ENCODE data around the gene KCNH5. TPM values are rescaled to one million over a fixed set of nuclear protein-coding genes. Genes with fewer than 3 reads are reported as not detected.

Gene KCNH5
- not detected in 2 replicates for total RNA-seq (2014; rRNA removed; shearing (Covaris generic))

GRCh38 chr14:63045234-63045611, at the start of gene KCNH5:
Gene KCNH5 (minus strand): TSS chr14:63045458. CDS start chr14:63045186, 272 bp downstream.
- peaks cover 50% of the 10 kb centered on the region for H3K27me3 ChIP-seq (replicated peaks)
- H3K36me3 ChIP-seq: no peaks in the 10 kb centered on the region
- peaks cover 10% of the 10 kb centered on the region for H3K4me1 ChIP-seq (replicated peaks)
- no peaks in the 10 kb centered on the region for H3K9me3 ChIP-seq (replicated peaks)
- H3K27ac ChIP-seq: no peak within 1 kb of the TSS
- DNase-seq (ENCODE audit: low read depth in 1 of 2, low spot score in 2 of 2): no peak
- H3K4me3 ChIP-seq: no peak within 1 kb of the TSS

DNA sequence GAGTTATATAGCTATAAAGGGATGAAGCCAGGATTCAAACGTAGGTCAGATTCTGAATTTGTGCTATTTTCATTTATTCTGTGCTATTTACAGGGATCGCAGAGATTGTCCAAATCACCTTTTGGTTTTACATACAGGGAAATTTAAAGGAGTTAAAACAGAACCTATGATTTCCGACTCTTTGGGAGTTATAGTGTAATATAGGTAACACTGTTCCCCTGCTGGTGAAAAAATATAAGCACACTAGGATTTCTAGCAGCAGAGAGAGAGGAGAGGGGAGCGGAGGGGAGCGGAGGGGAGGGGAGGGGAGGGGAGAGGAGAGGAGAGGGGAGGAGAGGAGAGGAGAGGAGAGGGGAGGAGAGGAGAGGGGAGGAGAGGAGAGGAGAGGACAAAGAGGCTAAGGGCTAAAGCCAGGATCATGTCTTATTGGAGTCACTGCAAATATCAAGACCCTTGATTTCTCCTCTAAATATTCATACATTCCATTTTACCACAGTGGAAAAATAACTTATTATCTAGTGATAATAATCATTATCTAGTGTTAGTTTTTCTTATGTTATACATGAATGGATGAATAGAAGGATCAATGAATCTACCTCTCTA, 46.2 kb upstream of the KCNH5 start:
- H3K27me3 ChIP-seq (replicated peaks): no peaks in the 10 kb centered on the region
- no peaks in the 10 kb centered on the region for H3K36me3 ChIP-seq
- H3K9me3 ChIP-seq (replicated peaks): no peaks in the 10 kb centered on the region
- no peak overlapping the region for H3K27ac ChIP-seq
- H3K4me3 ChIP-seq: no peak overlapping the region
- no peaks in the 10 kb centered on the region for H3K4me1 ChIP-seq (replicated peaks)
- DNase-seq (ENCODE audit: low read depth in 1 of 2, low spot score in 2 of 2): no peak

- H3K9me3 ChIP-seq (replicated peaks): no peaks in the 10 kb centered on the region
- DNase-seq (ENCODE audit: low read depth in 1 of 2, low spot score in 2 of 2): no peak
- H3K27me3 ChIP-seq (replicated peaks): no peaks in the 10 kb centered on the region
- no peaks in the 10 kb centered on the region for H3K36me3 ChIP-seq
- no peaks in the 10 kb centered on the region for H3K4me1 ChIP-seq (replicated peaks)
- no peak overlapping the region for H3K4me3 ChIP-seq
- H3K27ac ChIP-seq: no peak overlapping the region
Measured at GRCh38 chr14:63088865-63089264, 43.6 kb upstream of the KCNH5 start.

DNA sequence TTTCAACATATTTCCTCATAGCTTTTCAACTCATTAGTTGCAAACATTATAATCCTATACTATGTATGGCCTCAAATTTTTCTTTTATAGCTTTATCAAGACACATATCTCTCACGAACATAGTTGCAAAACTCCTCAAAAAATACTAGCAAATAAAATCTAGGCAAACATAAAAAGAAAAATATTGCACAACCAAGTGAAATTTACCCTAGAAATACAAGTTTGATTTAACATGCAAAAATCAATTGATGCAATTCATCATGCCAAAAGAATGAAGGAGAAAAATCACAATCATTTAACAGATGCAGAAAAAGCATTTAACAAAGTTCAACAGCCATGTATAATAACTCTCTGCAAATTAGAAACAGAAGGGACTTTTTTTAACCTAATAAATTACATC, 33.3 kb upstream of the KCNH5 start:
- no peaks in the 10 kb centered on the region for H3K27me3 ChIP-seq (replicated peaks)
- DNase-seq (ENCODE audit: low read depth in 1 of 2, low spot score in 2 of 2): no peak
- H3K4me1 ChIP-seq (replicated peaks): no peaks in the 10 kb centered on the region
- H3K27ac ChIP-seq: no peak overlapping the region
- H3K4me3 ChIP-seq: no peak overlapping the region
- H3K36me3 ChIP-seq: no peaks in the 10 kb centered on the region
- H3K9me3 ChIP-seq (replicated peaks): no peaks in the 10 kb centered on the region

- Histone ChIP-seq H3K4me1 (replicated peaks) (no peaks in the 10 kb centered on the region), H3K27me3 (replicated peaks) (no peaks in the 10 kb centered on the region), H3K4me3 (no peak overlapping the region), H3K9me3 (replicated peaks) (no peaks in the 10 kb centered on the region), H3K36me3 (no peaks in the 10 kb centered on the region), H3K27ac (no peak overlapping the region)
- DNase-seq (ENCODE audit: low read depth in 1 of 2, low spot score in 2 of 2): no peak
Measured at GRCh38 chr14:63076488-63076887, 31.2 kb upstream of the KCNH5 start.

DNA sequence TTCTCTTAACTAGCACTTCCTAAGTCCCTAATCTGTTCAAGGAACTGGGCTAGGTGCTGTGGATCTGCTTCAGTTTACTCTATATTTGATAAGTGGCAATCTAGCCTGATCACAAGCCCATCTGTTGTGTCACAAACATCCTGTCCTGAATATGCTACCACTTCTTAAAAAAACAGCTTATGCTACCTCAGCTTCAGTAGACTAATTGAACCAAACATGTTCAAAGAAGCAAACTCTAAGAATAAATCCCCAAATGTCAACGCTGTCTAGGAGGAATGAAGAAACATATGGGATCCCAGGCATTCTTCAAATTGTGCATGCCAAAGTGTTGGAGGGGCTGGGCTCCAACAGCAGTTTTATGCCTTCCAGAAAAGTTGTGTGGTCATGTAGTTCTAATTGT, 10.4 kb upstream of the KCNH5 start:
- no peak overlapping the region for H3K27ac ChIP-seq
- no peaks in the 10 kb centered on the region for H3K4me1 ChIP-seq (replicated peaks)
- H3K36me3 ChIP-seq: no peaks in the 10 kb centered on the region
- H3K9me3 ChIP-seq (replicated peaks): no peaks in the 10 kb centered on the region
- no peak overlapping the region for H3K4me3 ChIP-seq
- no peak for DNase-seq (ENCODE audit: low read depth in 1 of 2, low spot score in 2 of 2)
- H3K27me3 ChIP-seq (replicated peaks): no peaks in the 10 kb centered on the region

DNA sequence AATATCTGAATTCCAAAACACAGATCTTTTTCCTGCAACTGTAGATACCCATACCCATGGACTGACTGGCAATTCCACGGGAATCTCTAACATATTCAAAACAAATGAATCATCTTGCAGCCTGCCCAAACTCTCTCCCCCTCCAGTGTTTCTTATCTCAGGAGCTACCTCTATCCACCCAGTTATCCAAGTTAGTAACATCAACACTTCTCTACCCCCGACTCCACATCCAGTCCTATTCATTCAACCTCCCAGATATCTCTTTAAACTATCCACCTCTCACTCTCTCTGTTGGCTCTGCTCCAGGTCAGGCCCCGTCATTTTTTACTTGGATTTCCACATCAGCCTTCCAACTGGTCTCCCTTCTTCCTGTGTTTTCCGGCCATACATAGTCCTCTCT, 6.7 kb upstream of the KCNH5 start:
- no peak for DNase-seq (ENCODE audit: low read depth in 1 of 2, low spot score in 2 of 2)
- Histone ChIP-seq H3K36me3 (no peaks in the 10 kb centered on the region), H3K9me3 (replicated peaks) (no peaks in the 10 kb centered on the region), H3K4me1 (replicated peaks) (no peaks in the 10 kb centered on the region), H3K27me3 (replicated peaks) (peaks cover 12% of the 10 kb centered on the region), H3K27ac (no peak overlapping the region), H3K4me3 (no peak overlapping the region)

DNA sequence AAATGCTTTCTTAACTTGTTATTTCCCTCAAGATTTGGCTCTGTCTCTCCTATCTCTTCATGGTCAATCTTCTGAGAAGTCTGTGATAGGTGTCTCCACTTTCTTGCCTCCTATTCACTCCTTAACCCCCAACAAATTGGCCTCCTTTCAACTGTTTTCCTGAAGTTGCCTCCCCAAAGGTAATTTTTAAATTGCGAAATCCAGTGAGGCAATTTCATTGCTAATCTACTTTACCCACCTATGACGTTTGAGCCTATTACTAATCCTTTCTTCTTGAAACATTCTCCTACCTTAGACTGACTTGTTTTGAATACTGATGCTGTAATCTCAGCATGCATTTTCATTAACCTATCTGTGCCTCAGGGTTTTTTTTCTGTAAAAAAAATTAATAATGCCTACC, 6.0 kb upstream of the KCNH5 start:
- H3K4me3 ChIP-seq: no peak overlapping the region
- H3K36me3 ChIP-seq: no peaks in the 10 kb centered on the region
- no peaks in the 10 kb centered on the region for H3K9me3 ChIP-seq (replicated peaks)
- H3K27me3 ChIP-seq (replicated peaks): peaks cover 16% of the 10 kb centered on the region
- H3K4me1 ChIP-seq (replicated peaks): no peaks in the 10 kb centered on the region
- no peak overlapping the region for H3K27ac ChIP-seq
- DNase-seq (ENCODE audit: low read depth in 1 of 2, low spot score in 2 of 2): no peak

DNA sequence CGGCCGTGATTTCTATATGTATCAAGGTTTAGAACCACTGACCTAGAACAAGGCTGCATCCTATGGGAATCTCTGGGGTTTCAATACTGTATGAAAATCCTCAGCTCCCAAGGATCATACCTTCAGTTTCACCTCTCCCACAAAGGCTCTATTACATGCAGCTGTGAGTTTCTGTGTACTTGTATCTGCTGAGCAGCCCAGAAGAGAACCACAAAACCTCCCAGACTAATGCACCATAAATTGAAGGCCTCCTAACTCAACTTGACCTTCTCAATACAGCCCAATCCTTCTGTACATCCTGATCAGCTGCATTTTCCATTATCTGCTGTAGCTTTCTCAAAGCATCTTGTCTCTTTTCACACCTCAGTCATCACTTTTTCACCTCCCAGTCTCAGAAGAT, 5.4 kb upstream of the KCNH5 start:
- Histone ChIP-seq H3K4me3 (no peak overlapping the region), H3K9me3 (replicated peaks) (no peaks in the 10 kb centered on the region), H3K27me3 (replicated peaks) (peaks cover 23% of the 10 kb centered on the region), H3K27ac (no peak overlapping the region), H3K36me3 (no peaks in the 10 kb centered on the region), H3K4me1 (replicated peaks) (peaks cover 3% of the 10 kb centered on the region)
- no peak for DNase-seq (ENCODE audit: low read depth in 1 of 2, low spot score in 2 of 2)

- H3K4me3 ChIP-seq: no peak overlapping the region
- no peak for DNase-seq (ENCODE audit: low read depth in 1 of 2, low spot score in 2 of 2)
- H3K9me3 ChIP-seq (replicated peaks): no peaks in the 10 kb centered on the region
- H3K27me3 ChIP-seq (replicated peaks): peaks cover 50% of the 10 kb centered on the region
- peaks cover 10% of the 10 kb centered on the region for H3K4me1 ChIP-seq (replicated peaks)
- no peak overlapping the region for H3K27ac ChIP-seq
- H3K36me3 ChIP-seq: no peaks in the 10 kb centered on the region
Measured at GRCh38 chr14:63046339-63047268, 1.3 kb upstream of the KCNH5 start.

- no peaks in the 10 kb centered on the region for H3K36me3 ChIP-seq
- peaks cover 10% of the 10 kb centered on the region for H3K4me1 ChIP-seq (replicated peaks)
- H3K9me3 ChIP-seq (replicated peaks): no peaks in the 10 kb centered on the region
- no peak overlapping the region for H3K27ac ChIP-seq
- no peak for DNase-seq (ENCODE audit: low read depth in 1 of 2, low spot score in 2 of 2)
- H3K27me3 ChIP-seq (replicated peaks): peaks cover 50% of the 10 kb centered on the region
- no peak overlapping the region for H3K4me3 ChIP-seq
Measured at GRCh38 chr14:63045612-63046320, 508 bp upstream of the KCNH5 start.

GRCh38 chr14:63039866-63040265, 5.4 kb downstream of the KCNH5 start:
- Histone ChIP-seq H3K27me3 (replicated peaks) (peaks cover 20% of the 10 kb centered on the region), H3K27ac (no peak overlapping the region)
- DNase-seq (ENCODE audit: low read depth in 1 of 2, low spot score in 2 of 2): no peak

DNA sequence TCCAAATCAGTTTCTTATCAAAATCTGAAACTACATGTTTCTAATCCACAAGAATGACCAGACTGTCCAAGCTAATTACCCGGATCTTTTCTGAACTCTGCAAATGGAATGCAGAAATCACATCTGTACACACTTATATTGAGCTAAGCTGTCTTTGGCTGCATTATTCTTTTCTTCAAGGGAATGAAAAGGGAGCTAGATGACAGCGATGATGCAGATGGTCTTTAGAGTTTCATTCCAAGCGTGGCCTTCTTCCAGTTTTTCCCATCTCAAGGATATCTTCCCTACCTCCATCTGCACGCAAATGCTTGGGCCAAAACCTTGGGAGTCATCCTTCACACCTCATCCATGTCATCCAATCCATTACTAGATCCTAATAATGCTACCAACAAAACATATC, 12.6 kb downstream of the KCNH5 start:
- H3K9me3 ChIP-seq (replicated peaks): no peaks in the 10 kb centered on the region
- no peaks in the 10 kb centered on the region for H3K36me3 ChIP-seq
- no peak overlapping the region for H3K4me3 ChIP-seq
- no peak overlapping the region for H3K27ac ChIP-seq
- no peak for DNase-seq (ENCODE audit: low read depth in 1 of 2, low spot score in 2 of 2)
- H3K4me1 ChIP-seq (replicated peaks): no peaks in the 10 kb centered on the region
- no peaks in the 10 kb centered on the region for H3K27me3 ChIP-seq (replicated peaks)

More at GRCh38 chr14:63039866-63040265, 5.4 kb downstream of the KCNH5 start:
- Histone ChIP-seq H3K9me3 (replicated peaks) (no peaks in the 10 kb centered on the region), H3K4me3 (no peak overlapping the region), H3K4me1 (replicated peaks) (no peaks in the 10 kb centered on the region), H3K36me3 (no peaks in the 10 kb centered on the region)

DNA sequence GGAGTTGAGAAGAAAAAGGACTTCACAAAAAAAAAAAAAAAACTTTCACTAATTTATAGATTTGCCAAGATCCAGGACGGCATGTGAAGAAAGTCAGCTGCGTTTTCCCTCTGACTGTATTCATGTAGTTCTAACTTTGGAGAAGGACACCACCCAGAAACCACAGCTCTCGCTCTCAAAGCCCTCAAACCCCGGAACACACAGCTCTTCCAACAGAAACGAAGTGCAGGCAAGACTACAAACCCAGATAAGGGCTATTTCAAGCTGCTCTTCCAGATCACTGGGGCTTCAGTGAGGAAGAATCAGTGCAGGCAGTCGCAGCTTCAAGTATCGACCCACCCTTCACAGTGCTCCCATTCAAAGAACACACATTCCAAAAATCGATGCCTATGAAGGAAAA, 13.2 kb downstream of the KCNH5 start:
- no peaks in the 10 kb centered on the region for H3K27me3 ChIP-seq (replicated peaks)
- no peaks in the 10 kb centered on the region for H3K36me3 ChIP-seq
- H3K4me3 ChIP-seq: no peak overlapping the region
- no peaks in the 10 kb centered on the region for H3K4me1 ChIP-seq (replicated peaks)
- no peak for DNase-seq (ENCODE audit: low read depth in 1 of 2, low spot score in 2 of 2)
- H3K9me3 ChIP-seq (replicated peaks): no peaks in the 10 kb centered on the region
- no peak overlapping the region for H3K27ac ChIP-seq

All from SJSA1 (cell line).